ENCODE results near the gene JPT2.
"Not testable (repeated sequence)": the region's sequence is repeated elsewhere in the genome, so short reads cannot be mapped to it uniquely, and the experiment has no call there.

Gene JPT2

DNA sequence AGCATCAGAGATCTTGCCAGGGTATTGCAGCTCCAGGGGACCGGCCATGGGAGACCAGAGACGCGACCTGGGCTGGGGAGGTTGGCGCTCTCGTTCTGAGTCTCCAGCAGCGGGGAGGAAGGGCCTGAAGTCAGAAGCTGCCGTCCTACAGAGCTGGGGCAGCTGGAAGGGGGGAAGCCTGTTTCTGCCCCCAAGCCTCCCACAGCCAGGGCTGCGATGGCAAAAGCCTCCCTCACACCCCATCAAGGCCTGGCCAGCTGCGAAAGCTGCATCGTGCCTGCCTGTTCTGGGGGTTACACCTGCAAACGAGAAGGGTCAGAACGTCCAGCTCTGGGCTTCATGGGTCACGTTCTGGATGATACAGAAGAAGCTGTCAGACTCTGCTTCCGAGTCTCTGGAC lies 54.0 kb downstream of the JPT2 start:
- no peak for DNase-seq (ENCODE audit: low read depth, low spot score)

DNA sequence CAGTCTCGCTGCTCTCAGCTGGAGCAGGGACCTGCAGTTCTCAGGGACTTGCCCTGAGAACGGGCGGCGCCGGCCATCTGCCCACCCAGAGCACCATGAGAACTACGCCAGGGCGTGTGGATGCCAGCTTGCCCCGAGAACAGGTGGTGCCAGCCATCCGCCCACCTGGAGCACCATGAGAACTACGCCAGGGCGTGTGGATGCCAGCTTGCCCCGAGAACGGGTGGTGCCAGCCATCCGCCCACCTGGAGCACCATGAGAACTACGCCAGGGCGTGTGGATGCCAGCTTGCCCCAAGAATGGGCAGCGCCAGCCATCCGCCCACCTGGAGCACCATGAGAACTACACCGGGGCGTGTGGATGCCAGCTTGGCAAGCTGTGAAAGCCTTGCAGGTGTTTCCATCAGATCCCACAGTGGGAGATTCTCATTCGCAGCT lies 54.5 kb downstream of the JPT2 start:
- not testable (repeated sequence) for DNase-seq (ENCODE audit: low read depth, low spot score)

DNA sequence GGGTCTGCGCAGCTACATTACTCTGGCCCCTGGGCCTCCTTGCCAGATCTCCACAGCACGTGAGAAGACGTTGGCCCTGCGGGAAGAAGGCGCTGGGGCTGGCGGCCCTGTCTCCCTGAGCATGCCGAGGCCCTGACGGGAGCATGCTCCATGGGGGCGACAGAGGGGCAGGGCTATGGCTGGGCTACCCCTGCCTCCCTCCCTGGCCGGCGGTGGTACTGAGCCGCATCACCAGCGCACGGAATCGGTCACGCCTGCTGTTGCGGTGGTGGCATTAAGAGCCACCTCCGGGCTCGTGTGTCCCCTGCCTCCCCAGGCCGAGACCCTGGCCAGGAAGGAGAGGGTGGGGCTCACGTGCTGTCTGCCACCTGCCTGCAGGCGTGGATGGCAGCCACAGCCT lies 56.0 kb downstream of the JPT2 start:
- no peak for DNase-seq (ENCODE audit: low read depth, low spot score)

DNA sequence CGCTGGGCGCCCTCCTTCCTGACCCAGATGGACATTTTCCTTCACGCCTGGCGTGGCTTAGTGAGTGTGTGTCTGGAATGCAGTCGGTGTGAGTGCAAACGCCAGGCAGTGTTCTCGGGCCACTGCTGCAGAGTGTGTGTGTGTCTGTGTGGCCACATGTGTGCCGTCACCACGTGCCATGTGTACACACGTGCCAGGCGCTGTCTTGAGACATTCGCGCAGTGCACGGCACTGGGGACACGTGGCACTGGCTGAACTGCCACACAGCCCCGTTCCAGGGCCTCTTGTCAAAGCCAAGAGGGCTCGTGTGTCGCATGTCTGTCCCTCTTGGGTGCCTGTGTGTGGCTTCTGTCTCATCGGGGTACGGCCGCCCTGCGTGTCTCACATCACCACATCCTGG lies 56.7 kb downstream of the JPT2 start:
- no peak for DNase-seq (ENCODE audit: low read depth, low spot score)

DNA sequence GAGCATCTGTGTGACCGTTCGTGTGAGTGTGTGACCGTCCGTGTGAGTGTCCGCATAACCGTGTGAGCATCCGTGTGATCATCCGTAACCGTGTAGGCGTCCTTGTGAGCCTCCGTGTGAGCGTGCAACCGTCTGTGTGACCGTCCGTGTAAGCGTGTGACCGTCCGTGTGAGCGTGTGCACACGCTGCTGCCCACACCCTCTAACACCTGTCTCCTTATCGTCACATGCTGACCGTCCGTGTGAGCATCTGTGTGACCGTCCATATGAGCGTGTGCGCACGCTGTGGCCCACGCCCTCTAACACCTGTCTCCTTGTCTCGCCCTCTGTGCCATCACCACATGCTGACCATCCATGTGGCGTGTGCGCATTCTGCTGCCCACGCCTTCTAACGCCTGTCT lies 62.2 kb downstream of the JPT2 start:
- DNase-seq (ENCODE audit: low read depth, low spot score), result no peak

DNA sequence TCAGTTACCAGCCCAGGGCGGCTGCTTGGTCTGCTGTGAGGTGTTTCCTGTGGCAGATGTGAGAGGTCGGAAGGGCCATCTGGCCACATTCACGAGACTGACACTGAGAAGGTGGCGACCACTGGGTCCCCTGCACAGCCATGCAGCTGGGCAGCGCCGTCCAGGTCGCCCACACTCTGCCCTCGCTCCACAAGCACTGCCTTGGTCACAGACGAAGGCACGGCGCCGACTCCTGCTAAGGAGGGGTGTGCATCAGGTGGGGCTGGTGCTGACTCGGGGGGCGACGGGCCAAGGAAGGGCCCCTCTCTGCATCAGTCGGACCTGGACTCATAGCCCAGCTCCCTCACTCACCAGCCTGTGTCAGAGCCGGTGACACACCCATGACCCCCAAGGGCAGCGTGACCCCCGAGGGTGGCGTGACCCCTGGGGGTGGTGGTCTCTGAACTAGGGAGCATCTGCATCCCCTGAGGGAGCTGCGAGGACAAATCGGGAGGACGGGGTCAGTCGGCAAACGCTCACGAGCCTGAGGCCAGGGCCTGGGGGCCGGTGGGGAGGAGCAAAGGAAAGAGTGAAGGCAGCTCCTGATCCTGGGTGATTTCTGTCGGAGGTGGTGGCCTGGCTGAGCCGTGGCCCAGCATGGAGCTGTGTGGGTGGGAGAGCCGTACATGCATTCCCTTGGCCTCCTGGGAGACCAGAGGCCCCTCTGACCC lies 62.9 kb downstream of the JPT2 start:
- no peak for DNase-seq (ENCODE audit: low read depth, low spot score)

DNA sequence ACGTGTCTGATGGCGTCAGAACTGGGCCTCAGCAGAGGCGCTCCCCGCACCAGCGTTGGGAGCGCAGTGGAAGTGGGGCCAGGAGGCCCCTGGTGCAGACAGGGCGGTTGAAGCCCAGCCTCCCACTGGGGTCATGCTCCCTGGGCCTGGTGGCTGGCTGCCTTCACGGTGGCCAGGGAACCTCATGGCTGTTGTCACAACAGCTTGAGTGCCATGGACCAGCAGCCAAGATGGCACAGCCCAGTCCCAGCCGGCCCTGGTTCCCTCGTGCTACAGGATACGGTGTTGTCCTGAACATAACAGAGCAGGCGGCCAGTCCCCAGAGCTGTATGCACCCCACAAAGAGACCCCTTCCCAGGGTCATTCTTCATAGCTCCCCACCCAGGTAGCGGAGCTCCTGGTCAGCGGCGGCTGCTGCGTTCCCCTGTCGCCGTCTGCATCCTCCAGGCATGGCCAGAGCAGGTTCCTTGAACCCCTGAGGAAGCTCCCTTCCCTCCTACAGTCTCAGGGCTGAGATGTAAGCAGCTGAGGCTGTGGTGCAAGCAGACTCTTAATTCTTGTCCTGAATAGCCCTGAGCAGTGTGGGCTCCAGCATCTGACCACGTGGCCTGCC lies 63.6 kb downstream of the JPT2 start:
- DNase-seq (ENCODE audit: low read depth, low spot score), result no peak

DNA sequence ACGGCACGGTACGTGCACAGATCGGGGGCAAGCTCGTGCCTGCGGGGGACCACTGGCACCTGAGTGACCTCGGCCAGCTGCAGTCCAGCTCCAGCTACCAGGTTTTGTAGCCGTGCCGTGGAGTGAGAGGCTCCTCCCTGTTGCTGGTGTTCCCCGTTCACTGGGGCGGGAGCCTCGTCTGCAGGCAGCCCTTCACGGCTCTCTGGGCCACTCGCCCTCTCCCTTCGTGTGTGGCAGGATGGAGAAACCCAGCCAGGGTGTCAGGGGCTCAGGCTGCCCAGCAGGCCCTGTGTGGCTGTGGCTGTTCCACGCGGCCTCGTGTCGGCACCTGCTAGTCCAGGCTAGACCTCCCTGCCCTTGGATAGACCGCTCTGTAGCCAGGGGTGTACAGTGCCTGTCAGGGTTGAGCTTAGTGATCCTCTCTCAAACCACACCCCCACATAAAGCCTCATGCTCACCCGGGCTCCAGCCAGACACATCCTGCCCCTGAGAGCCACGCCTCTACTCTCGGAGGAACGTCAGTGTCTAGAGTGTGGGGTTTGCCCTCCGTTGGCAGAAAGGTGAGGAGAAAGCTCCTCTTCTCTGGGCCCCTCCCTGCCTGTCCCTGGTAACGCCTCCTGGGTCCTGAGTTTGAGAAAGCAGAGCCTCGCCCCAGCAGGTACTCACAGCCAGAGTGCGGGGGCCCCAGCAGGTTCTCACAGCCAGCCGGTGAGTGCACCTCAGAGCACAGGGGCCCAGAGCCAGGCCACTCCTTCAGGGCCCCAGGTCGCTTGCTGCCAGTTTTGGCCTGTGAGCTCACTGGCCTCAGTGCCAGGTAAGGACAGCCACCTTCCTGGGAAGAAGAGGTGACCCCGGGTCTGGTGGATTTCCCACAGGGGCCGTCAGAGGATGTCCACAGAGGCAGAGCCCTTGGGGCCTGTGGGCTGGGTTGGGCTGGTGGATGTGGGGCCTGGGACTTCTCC lies 65.6 kb downstream of the JPT2 start:
- no peak for DNase-seq (ENCODE audit: low read depth, low spot score)

DNA sequence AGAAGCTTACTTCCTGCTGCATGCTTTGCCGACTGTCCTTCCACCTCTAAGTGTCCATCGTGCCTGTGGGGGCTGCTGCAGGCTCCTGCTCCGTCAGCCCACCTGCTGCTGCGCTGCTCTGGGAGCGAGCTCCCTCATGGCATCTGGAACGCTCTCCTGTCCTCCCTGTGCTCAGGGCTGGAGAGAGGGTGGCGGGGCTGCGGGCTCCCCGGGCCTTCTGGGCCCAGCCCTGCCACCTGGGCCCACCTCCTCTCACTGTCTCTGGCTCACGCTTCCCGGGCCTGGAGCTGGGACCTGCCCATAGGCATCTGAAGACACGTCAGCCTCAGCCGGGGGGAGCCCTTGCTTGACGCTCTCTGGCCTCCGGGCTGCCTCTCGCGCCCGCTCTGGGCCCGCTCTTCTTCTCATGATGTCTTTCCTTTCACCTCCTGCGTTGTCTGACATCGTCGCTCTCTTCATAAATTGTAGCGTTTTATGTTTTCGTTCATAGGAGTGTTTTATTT lies 66.3 kb downstream of the JPT2 start:
- DNase-seq (ENCODE audit: low read depth, low spot score), result no peak

DNA sequence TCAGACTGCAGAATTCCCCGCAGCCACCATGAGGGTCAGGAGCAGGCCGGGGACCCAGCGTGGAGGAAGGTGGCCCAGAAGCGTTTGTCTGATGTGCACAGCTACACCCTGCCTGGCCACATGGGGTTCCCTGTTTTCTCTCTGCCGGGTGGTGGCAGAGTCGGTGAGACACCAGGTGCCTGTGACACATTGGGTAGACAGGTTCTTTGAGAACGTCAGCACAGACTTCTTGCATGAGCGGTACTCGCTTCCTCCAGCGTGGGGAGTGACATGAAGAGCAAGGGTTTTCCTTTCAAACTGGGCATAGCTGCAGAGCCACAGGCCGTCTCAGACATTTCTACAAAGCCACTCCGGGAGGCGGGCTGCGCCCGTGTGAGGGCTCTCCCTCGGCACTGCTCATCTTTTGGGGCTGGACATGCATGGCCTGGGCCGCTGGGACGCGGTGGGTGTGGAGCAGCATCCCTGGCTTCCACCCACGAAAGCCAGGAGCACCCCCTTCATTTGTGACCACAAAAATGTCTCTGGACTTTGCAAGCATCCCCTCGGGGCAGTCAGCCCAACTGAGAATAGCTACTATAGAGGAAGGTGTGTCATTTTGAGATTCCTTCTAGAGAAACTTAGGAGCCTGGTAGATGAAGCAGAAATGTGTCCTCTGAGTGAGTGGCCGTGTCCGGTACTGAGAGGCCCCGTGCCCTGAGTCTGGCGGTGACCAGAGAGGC lies 67.3 kb downstream of the JPT2 start:
- DNase-seq (ENCODE audit: low read depth, low spot score), result peak; percentile 92

DNA sequence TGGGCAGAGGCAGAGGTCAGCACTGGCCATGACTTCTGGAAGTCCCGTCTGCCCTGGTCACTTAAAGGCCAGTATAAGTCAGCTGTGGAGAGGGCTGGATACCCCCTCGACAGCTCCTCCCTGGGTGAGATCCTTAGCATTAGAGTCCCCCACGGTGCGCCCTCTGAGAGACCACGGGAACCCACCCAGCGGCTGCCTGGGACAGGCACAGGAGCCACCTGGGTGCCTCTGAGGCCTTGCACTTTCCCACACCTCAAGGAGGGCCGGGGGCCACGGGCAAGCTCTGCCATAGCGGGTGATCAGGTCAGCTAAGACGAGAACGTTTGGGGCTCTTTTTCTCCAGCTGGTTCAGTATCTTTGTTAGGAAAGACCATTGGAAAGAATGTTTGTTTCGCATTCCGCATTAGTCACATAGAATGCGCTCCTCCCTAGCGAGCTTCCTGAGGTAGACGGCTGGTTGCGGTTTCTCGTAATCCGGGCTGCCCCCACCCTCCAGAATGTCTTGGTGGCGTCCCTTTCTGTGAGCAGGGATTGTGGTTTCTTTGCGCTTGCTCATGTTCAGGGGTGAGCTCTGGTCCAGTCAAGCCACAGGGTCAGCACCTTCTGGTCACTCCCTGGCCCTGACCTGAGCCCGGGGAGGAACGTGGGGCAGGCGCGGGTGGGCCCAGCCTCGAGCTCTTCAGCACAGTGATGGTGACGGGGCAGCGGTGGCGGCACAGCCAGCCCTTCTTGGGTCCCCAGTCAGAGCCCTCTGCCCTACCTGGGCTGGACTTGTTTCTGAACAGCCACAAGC lies 68.0 kb downstream of the JPT2 start:
- peak; percentile 96 for DNase-seq (ENCODE audit: low read depth, low spot score)

DNA sequence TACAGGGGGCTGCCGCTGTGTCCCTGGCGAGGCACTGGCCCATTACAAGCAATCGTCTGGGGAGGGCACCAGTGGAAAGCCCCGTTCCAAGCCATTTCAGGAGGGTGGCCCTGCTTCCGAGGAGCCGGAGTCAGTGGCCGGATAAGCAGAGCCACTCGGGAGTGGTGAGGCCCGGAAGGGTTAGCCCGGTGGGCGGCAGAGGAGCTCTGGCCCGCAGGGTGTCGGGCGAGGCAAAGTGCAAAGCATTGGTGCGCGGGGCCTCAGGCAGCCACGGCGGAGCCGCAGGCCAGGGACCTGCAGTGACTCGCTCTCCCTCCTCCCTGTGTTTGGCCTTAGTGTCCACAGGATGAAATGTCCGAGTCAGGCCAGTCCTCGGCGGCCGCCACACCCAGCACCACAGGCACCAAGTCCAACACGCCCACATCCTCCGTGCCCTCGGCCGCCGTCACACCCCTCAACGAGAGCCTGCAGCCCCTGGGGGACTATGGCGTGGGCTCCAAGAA lies 68.7 kb downstream of the JPT2 start:
- DNase-seq (ENCODE audit: low read depth, low spot score), result peak; percentile 36

DNA sequence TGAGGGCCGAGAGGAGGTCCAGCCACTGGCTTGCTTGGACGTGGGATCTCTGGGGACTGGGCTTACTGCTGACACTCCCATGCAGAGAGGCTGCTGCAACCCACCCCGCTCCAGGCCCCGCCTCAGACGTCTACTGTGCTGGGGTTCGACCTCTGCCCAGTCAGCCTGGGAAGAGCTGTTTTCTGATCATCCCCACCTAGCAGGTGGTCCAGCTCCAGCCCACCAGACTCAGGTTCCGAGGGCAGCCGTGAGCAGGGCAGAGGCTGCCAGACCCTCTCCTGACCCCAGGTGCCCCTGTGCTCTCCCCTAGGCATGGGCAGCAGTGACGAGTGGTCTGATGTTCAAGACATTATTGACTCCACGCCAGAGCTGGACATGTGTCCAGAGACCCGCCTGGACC lies 69.9 kb downstream of the JPT2 start:
- no peak for DNase-seq (ENCODE audit: low read depth, low spot score)

DNA sequence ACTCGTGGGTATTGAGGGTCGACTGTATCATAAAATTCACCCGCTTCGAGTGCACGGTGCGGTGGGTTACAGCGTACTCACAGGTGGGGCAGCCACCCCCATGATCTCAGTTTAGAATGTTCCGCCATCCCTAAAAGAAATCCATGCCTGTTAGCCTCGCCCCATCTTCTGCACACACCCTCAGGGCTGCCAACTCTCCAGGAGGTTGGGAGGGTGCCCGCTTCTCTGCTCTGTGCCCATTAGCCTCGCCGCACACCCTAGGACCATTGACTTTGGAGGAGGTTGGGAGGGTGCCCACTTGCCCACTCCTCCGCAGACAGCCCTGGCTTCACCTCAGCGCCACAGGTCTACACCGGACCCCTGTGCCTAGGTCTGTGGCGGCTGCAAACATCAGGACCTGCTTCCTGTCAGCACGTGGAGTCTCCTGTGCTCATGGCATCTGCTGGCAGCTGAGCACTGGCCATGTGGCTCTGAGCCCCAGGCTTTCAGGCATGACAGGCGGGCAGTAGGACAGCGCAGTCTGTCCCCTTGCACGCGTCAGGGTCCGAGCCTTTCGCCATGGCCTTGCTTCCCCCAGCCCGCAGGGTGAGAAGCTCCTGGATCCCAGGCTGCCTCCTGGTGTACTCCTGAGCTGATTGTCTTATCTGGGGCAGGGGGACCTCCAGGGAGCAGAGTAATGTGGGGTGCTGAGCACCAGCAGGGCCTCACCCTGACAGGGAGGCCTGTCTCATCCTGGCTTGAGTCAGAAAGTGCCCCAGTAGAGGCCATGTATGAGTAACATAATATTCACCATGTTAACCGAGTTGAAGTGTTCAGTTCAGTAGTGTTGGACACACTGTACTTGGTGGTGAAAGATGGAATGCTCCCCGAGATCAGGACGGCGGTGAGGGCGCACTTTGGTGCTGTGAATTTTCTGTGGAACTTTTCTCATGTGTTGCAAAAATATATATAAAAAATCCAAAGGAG lies 71.4 kb downstream of the JPT2 start:
- no peak for DNase-seq (ENCODE audit: low read depth, low spot score)

Measured in astrocyte of the hippocampus (primary cell).